HG02610 (cell line): ENCODE measurements around the gene EFHC2.
"Not testable (repeated sequence)": the region's sequence is repeated elsewhere in the genome, so short reads cannot be mapped to it uniquely, and the experiment has no call there.

Source experiments
- ATAC-seq: cut with Tn5 transposase; IDR thresholded peaks from one replicate; pipeline ENCODE4 v1.9.1; 2021; ENCODE audit warnings: mild to moderate bottlenecking, moderate library complexity; ENCODE audit not compliant: unreplicated experiment

EFHC2 gene

GRCh38 chrX:44234541-44234940, 108.9 kb downstream of the EFHC2 start:
- ATAC-seq = no peak

GRCh38 chrX:44234116-44234515, 109.4 kb downstream of the EFHC2 start:
- no peak for ATAC-seq

DNA sequence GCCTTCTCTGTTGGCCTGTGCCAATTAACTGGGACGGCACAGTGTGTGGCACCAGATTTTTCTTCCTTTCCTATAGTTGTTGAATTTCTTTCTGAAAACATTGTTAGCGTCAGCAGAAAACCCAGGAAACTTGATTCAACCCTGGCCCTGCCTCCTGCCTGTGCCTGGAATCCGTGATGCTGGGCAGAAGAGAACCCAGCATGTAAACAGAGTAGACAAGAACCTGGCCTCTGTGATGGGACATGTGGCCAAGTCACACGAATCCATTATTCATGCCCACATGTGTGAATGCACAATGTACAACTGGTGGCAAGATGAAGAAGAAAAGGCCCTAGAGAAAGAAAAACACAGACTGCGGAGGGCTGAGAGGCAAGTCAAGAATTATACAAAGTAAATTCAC, 111.4 kb downstream of the EFHC2 start:
- ATAC-seq = no peak

GRCh38 chrX:44228621-44229020, 114.9 kb downstream of the EFHC2 start:
- ATAC-seq = no peak

- no peak for ATAC-seq
Measured at GRCh38 chrX:44227991-44228390, 115.5 kb downstream of the EFHC2 start.

DNA sequence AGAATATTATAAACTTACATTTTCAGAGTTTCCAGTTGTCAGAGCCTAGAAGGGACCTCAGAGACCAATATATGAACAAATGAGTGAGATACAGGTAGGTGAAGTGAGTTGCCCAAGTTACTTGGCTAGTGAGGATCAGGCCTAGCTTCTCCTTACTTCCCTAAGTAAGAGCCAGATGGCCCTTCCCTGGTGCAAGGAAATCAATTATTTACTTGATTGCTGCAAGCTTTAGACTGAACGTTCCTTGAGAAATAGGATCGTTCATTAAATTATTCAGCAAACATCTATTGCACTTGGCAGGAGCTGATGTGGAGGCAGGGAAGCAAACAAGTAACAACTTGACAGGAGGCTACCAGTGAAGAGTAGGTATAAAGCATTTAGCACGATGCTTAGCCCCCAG, 117.8 kb downstream of the EFHC2 start:
- no peak for ATAC-seq

DNA sequence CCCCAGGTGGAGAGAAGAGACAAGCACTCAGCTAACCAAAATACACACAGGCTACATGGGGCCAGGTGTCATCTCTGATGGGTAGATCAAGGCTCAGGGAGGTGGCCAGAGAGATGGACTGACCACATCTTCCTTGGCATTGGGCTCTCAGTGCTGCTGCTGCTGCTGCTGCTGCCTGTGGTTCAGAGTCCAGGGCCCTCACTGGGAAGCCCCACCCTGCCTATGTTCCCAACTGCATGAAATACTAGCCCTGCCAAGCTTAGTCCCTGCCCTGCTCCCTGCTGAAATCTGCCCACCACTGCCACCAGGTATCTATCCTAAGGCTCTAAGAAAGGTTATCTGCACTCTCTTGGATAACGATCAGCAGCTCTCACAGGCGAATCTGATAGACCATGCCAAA, 118.7 kb downstream of the EFHC2 start:
- no peak for ATAC-seq

- no peak for ATAC-seq
Measured at GRCh38 chrX:44223150-44223549, 120.3 kb downstream of the EFHC2 start.

DNA sequence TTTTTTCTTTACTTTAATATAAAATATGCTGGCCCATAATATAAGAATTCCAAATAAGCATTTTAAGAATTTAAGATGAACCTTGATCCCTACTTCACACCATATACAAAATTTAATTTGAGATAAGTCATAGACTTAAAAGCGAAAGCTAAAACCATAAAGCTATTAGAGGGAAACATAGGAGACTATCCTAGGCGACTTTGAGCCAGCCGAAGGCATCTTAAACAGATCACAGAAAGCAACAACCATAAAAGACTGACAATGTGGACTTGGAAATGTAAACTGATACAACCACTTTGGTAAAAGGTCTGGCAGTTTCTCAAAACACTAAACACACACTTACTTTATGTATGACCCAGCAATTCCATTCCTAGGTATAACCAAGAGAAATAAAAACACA, 125.0 kb downstream of the EFHC2 start:
- no peak for ATAC-seq

GRCh38 chrX:44216171-44216570, 127.3 kb downstream of the EFHC2 start:
- no peak for ATAC-seq

DNA sequence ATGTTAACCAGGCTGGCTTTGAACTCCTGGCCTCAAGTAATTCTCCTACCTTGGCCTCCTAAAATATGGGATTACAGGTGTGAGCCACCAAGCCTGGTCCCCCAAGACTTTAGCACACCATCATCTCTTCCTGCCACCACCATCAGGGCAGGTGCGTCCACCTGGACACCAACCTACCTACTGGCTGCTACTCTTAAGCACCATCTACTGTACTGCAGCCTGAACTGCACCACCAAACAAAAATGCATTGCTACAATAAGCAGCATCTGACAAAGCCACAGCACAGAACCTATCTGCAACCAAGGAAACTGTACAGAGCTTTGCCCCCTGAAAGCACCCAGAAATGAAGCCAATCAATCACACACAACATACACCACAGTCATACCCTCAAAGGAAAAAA, 139.7 kb downstream of the EFHC2 start:
- ATAC-seq = no peak

- no peak for ATAC-seq
Measured at GRCh38 chrX:44202596-44202995, 140.9 kb downstream of the EFHC2 start.

- ATAC-seq = no peak
Measured at GRCh38 chrX:44189116-44189515, 154.4 kb downstream of the EFHC2 start.

- ATAC-seq = not testable (repeated sequence)
Measured at GRCh38 chrX:44187915-44188314, 155.6 kb downstream of the EFHC2 start.

DNA sequence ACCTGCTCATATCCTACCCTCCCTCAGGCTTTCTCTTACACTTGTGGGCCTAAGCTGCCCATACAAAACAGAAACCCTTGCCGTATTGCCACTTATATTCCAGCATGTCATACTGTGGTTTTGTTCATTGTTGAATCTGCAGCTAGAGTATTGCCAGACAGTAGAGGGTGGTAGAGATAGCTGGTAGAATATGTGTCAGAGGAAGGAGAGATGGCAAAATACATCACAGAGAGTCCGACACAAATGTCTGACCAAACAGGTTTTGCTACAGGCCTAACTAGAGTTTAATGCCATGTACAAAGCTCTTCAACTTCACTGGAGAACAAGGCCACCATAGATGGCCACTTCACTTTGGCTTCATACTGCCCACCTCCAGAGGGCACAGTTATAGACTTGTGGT, 160.1 kb downstream of the EFHC2 start:
- ATAC-seq = no peak

DNA sequence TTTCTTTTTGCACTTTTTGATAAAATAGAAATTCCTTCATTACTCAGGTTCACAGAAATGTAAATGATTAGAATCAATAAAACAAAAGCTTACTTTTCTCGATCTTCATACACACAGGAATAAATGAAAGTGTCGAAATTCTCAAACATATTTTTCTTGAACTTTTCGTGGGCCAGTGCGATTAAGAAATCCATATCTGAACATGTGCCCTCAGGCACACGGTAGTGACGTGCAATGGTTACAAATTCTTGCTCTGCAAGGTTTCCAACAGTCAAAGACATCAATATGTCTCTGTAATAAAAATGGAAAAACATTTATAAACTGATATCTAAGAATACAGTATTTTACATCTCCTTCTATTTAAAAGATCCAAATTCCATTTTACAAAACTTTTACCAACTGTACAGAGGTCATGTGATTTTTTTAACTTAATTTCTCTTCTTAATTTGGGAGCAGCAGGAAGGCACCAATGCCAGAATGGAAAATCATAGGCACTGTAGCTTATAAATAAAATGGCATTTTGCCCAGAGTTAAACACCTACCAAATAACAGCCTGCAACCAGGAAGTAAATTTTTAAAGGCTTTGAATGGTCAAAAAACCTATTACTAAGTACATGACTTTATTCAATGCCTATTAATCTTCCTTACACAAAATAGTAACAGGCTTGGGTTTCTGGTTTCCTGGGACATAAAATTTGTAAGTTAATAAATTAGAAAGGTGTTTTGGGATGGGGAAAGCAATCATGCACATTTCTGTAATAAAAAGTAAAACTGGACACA, 165.0 kb downstream of the EFHC2 start:
- ATAC-seq = no peak

GRCh38 chrX:44175455-44175854, 168.0 kb downstream of the EFHC2 start:
- no peak for ATAC-seq

DNA sequence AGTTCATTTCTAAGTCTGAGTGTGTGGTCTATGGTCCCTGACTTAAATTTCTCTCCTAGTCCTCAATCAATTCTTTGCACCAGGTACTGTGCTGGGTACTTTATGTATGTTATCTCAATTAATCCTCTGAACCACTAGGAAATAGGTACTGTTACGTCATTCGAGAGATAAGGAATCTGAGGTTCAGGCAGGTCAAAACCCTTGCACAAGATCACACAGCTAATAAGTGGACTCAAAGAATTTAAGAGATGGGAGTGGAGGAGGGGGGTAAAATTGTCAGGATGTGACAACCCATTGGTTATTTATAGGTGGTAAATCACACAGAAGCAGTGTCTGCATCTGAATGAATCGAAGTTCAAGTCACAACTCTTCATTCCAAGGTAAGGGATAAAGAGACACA, 169.4 kb downstream of the EFHC2 start:
- ATAC-seq = no peak

DNA sequence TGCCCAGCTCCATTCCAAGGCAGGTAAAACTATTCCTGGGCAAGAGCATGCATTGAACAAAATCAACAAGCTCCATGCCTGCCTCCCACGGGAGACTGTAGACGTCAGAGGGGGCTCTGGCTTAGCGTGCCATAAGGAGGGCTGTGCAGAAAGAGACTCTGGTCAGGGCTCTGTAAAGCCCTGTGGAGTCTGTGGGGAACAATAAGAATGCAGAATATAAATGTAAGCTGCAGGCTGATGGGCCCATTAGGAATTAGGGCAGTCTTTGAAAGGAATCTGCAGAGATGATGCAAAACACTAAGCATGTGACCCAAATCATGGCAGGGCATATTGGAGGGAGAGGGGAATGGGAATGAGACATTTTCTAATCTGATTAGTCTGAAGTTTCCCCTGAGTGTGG, 170.3 kb downstream of the EFHC2 start:
- no peak for ATAC-seq

- ATAC-seq = no peak
Measured at GRCh38 chrX:44167116-44167515, 176.4 kb downstream of the EFHC2 start.

GRCh38 chrX:44162964-44163475, 180.5 kb downstream of the EFHC2 start:
- no peak for ATAC-seq

- ATAC-seq = no peak
Measured at GRCh38 chrX:44157858-44158257, 185.6 kb downstream of the EFHC2 start.

DNA sequence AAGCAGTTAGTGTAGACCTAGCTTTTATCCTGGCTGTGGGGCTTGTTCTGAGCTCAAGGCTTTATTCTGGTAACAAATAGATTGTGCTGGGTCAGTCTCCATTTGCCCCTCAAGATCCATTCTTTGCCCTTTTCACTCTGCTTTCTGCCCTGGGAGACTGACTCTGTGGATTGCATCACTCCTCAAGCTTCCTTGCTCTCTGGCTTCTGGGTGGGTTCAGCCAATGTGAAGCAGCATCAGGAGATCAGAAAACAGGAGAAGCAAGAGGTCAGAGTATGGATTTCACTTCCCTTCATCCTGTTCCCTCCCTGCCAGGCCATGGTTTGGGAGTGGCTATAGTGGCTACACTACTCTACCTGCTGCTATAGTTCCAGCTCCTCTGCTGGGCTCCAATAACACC, 186.2 kb downstream of the EFHC2 start:
- ATAC-seq = no peak
